Mucosa of rectum (tissue), 2 donors: ENCODE data around the gene GPX4.

Experiments
- H3K27ac ChIP-seq, 2 donors: one replicate each; pipeline ENCODE4 v1.7.0; 2013; ENCODE audit warnings: inconsistent platforms in 2 of 2, low read depth in 2 of 2, low read length in 2 of 2
- H3K27me3 ChIP-seq, 2 donors: one replicate each; pipeline ENCODE4 v1.7.0; 2013; ENCODE audit warnings: low read length in 2 of 2; ENCODE audit not compliant: control insufficient read depth in 2 of 2, insufficient read depth in 2 of 2
- H3K36me3 ChIP-seq, 2 donors: one replicate each; pipeline ENCODE4 v1.7.0; 2013; ENCODE audit warnings: low read length in 2 of 2; ENCODE audit not compliant: control insufficient read depth in 2 of 2, insufficient read depth in 2 of 2
- H3K4me1 ChIP-seq, 2 donors: one replicate each; pipeline ENCODE4 v1.7.0; 2013; ENCODE audit warnings: low read length in 2 of 2, mild to moderate bottlenecking in 1 of 2; ENCODE audit not compliant: control insufficient read depth in 2 of 2, insufficient read depth in 2 of 2
- H3K4me3 ChIP-seq, 2 donors: one replicate each; pipeline ENCODE4 v1.7.0; 2013; ENCODE audit warnings: low read length in 2 of 2
- H3K9ac ChIP-seq, 2 donors: one replicate each; pipeline ENCODE4 v1.7.0; 2013; ENCODE audit warnings: low read length in 2 of 2, low read depth in 1 of 2, mild to moderate bottlenecking in 1 of 2
- H3K9me3 ChIP-seq, 2 donors: one replicate each; pipeline ENCODE4 v1.7.0; 2013; ENCODE audit warnings: low read length in 2 of 2; ENCODE audit not compliant: control insufficient read depth in 2 of 2
- donor health status: healthy.
- donor health status: Normal muscosa, but diverticular disease.

GPX4 gene

GRCh38 chr19:1153891-1154730 lies 50.3 kb downstream of the GPX4 start:
- no peaks in the 10 kb centered on the region for H3K27me3 ChIP-seq
- H3K9me3 ChIP-seq: no peaks in the 10 kb centered on the region
- H3K36me3 ChIP-seq: peaks cover 11 to 20% of the 10 kb centered on the region in 2 donors
- peak overlapping the region in 1 of 2 donors; percentile 81 for H3K27ac ChIP-seq
- peak overlapping the region; percentile 52 for H3K9ac ChIP-seq
- peaks cover 14 to 15% of the 10 kb centered on the region in 2 donors for H3K4me1 ChIP-seq
- H3K4me3 ChIP-seq: no peak overlapping the region

GRCh38 chr19:1154731-1155351 lies 51.0 kb downstream of the GPX4 start:
- Histone ChIP-seq H3K27ac (peak overlapping the region; percentile 67 to 81), H3K36me3 (peaks cover 11 to 18% of the 10 kb centered on the region in 2 donors), H3K27me3 (no peaks in the 10 kb centered on the region), H3K9me3 (no peaks in the 10 kb centered on the region), H3K9ac (peak overlapping the region; percentile 52), H3K4me1 (peaks cover 14 to 15% of the 10 kb centered on the region in 2 donors), H3K4me3 (no peak overlapping the region)

DNA sequence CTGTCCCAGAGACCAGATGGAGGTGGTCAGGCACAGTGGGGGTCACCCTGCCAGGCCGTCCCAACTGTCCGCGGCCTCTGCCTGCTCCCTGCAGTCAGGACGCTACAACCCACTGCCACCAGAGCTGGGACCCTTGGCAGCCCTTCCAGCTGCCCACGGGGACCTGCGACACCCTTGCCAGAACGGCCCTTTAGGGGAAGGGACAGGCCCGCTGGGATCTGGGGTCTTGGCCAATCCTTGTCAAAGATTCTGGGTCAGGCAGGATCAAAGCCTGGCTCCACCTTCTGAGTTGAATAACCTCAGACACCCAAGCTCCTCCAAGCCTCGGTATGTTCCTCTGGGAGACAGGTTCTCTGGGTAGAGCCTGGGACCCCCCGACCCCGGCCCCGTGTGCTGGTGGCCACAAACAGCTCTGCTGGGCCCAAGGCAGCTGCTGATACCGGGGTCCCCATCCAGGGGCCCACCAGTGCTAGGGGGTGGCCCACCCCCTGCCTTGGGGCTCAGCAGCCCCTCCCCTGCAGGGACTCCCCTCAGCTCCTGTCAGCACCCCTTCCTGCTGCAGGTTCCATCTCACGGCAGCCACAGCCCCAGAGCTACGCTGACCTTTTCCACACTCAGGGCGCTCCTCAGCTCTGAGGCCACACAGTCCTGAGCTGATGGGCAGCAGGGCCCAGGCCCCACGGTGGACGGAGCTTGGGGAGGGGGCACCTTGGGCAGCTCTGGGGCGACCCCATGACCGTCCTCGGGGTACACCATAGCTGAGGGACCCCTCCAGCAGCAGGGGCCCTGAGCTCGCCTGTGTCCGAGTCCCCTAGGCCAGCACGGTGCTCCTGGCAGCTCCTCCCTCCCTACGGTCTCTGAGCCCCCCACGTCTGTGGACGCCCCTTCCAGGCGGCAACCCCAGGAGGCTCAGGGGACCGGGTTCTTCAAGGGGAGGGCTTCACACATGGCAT lies 51.8 kb downstream of the GPX4 start:
- Histone ChIP-seq H3K36me3 (peaks cover 11 to 14% of the 10 kb centered on the region in 2 donors), H3K4me1 (peaks cover 14 to 15% of the 10 kb centered on the region in 2 donors), H3K9me3 (no peaks in the 10 kb centered on the region), H3K4me3 (no peak overlapping the region), H3K9ac (peak overlapping the region; percentile 2 to 52), H3K27me3 (no peaks in the 10 kb centered on the region), H3K27ac (peak overlapping the region; percentile 67 to 81)
